ENCODE results near the gene C5.
"Not testable (repeated sequence)": the region's sequence is repeated elsewhere in the genome, so short reads cannot be mapped to it uniquely, and the experiment has no call there.

The C5 gene

DNA sequence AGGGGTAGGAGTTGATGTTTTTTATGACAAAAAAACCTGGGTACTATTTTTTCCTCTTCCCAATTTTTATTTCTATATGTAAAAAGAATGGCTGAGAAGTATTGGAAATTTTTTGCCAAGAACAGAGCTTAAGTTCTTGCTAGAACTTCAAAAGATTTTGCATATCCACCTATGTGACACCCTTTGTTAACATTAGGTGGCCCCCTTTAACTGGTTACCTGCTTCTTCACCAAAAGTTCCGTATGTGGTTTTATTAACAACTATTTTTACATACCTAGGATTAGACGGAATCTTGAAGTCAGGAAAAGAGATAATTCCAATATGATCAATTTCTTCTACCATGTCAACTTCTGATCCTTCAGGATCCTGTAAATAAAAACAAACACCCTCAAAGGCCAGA lies 15.5 kb downstream of the C5 start:
- H3K79me1 ChIP-seq (ENCODE audit: low read length), result no peaks in the 10 kb centered on the region
- H3K14ac ChIP-seq (ENCODE audit: low read length), result no peak overlapping the region
- peaks cover 2% of the 10 kb centered on the region for H3K9me3 ChIP-seq (ENCODE audit: insufficient read depth, low read depth, low read length)
- H3K18ac ChIP-seq (ENCODE audit: low read length), result no peak overlapping the region
- no peaks in the 10 kb centered on the region for H3K27me3 ChIP-seq (ENCODE audit: insufficient read depth, low read length)
- no peak overlapping the region for H3K4ac ChIP-seq (ENCODE audit: low read depth, low read length)
- H4K8ac ChIP-seq (ENCODE audit: low read depth, low read length), result no peak overlapping the region
- no peak overlapping the region for H4K12ac ChIP-seq (ENCODE audit: low read depth, low read length)
- H3K36me3 ChIP-seq (ENCODE audit: control insufficient read depth in 1 of 2, insufficient read depth in 2 of 2, low read length in 2 of 2), result no peaks in the 10 kb centered on the region
- H3K4me2 ChIP-seq (ENCODE audit: low read length), result no peak overlapping the region
- H4K91ac ChIP-seq (ENCODE audit: low read depth, low read length), result no peak overlapping the region
- H3K23ac ChIP-seq (ENCODE audit: low read length), result no peak overlapping the region
- no peak overlapping the region for H2BK5ac ChIP-seq (ENCODE audit: low read depth, low read length, poor library complexity)
- H3K9ac ChIP-seq (ENCODE audit: low read length), result no peak overlapping the region
- no CpG with 5 or more reads among the region's 2 CpGs for WGBS (ENCODE audit: extremely low coverage, insufficient coverage, insufficient read length)
- no peak overlapping the region for H3K27ac ChIP-seq (ENCODE audit: low read depth, low read length)
- no peak overlapping the region for H2AK5ac ChIP-seq (ENCODE audit: low read length)
- H3K4me1 ChIP-seq (ENCODE audit: control insufficient read depth in 1 of 2, insufficient read depth in 2 of 2, low read length in 2 of 2), result no peaks in the 10 kb centered on the region
- H3K4me3 ChIP-seq (ENCODE audit: low read depth, low read length), result no peak overlapping the region
- no peak overlapping the region for H2BK120ac ChIP-seq (ENCODE audit: insufficient read depth, low read length, poor library complexity)
- no peaks in the 10 kb centered on the region for H3K79me2 ChIP-seq (ENCODE audit: control insufficient read depth, insufficient read depth, low read length, poor library complexity)
- no peak overlapping the region for H2AFZ ChIP-seq (ENCODE audit: insufficient read depth, low read length, poor library complexity)
- no peak overlapping the region for H2BK12ac ChIP-seq (ENCODE audit: low read length)
- DNase-seq, result no peak

DNA sequence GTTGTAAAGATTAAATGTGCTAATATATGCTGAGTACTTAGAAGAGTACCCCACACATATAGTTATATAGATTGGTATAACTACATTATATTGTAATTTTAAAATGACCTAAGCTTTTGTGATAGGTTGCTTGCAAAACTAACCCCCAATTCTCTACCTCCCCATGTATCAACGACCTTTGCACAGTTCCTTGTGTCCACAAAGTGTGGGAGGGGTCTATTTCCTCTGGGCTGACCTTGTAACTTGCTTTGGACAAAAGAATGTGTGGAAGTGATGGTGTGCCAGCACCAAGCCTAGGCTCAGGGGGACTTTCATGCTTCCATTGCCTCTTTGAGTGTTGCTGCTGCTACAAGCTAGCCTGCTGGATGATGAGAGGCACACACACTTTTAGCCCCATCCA lies 20.6 kb downstream of the C5 start:
- WGBS (ENCODE audit: extremely low coverage, insufficient coverage, insufficient read length), result no CpG with 5 or more reads among the region's 1 CpG
- Histone ChIP-seq H4K8ac (ENCODE audit: low read depth, low read length) (no peak overlapping the region), H3K14ac (ENCODE audit: low read length) (no peak overlapping the region), H3K27me3 (ENCODE audit: insufficient read depth, low read length) (no peaks in the 10 kb centered on the region), H3K18ac (ENCODE audit: low read length) (no peak overlapping the region), H3K79me1 (ENCODE audit: low read length) (no peaks in the 10 kb centered on the region), H2AFZ (ENCODE audit: insufficient read depth, low read length, poor library complexity) (no peak overlapping the region), H2AK5ac (ENCODE audit: low read length) (no peak overlapping the region), H3K4me2 (ENCODE audit: low read length) (no peak overlapping the region), H4K12ac (ENCODE audit: low read depth, low read length) (no peak overlapping the region), H3K9me3 (ENCODE audit: insufficient read depth, low read depth, low read length) (peaks cover 2% of the 10 kb centered on the region), H3K27ac (ENCODE audit: low read depth, low read length) (no peak overlapping the region), H2BK5ac (ENCODE audit: low read depth, low read length, poor library complexity) (no peak overlapping the region), H3K36me3 (ENCODE audit: control insufficient read depth in 1 of 2, insufficient read depth in 2 of 2, low read length in 2 of 2) (no peaks in the 10 kb centered on the region), H4K91ac (ENCODE audit: low read depth, low read length) (no peak overlapping the region), H3K79me2 (ENCODE audit: control insufficient read depth, insufficient read depth, low read length, poor library complexity) (no peaks in the 10 kb centered on the region), H3K4ac (ENCODE audit: low read depth, low read length) (no peak overlapping the region), H3K4me1 (ENCODE audit: control insufficient read depth in 1 of 2, insufficient read depth in 2 of 2, low read length in 2 of 2) (peaks cover 0 to 3% of the 10 kb centered on the region in 2 experiments), H3K9ac (ENCODE audit: low read length) (no peak overlapping the region), H2BK120ac (ENCODE audit: insufficient read depth, low read length, poor library complexity) (no peak overlapping the region), H2BK12ac (ENCODE audit: low read length) (no peak overlapping the region), H3K4me3 (ENCODE audit: low read depth, low read length) (no peak overlapping the region), H3K23ac (ENCODE audit: low read length) (no peak overlapping the region)
- no peak for DNase-seq

DNA sequence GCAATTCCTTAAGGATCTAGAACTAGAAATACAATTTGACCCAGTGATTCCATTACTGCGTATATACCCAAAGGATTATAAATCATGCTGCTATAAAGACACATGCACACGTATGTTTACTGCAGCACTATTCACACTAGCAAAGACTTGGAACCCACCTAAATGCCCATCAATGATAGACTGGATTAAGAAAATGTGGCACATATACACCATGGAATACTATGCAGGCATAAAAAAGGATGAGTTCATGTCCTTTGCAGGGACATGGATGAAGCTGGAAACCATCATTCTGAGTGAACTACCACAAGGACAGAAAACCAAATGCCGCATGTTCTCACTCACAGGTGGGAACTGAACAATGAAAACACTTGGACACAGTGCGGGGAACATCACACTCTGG lies 21.8 kb downstream of the C5 start:
- not testable (repeated sequence) for H3K36me3 ChIP-seq (ENCODE audit: control insufficient read depth in 1 of 2, insufficient read depth in 2 of 2, low read length in 2 of 2); H3K9me3 ChIP-seq (ENCODE audit: insufficient read depth, low read depth, low read length); H3K27me3 ChIP-seq (ENCODE audit: insufficient read depth, low read length); H3K79me2 ChIP-seq (ENCODE audit: control insufficient read depth, insufficient read depth, low read length, poor library complexity); H2BK120ac ChIP-seq (ENCODE audit: insufficient read depth, low read length, poor library complexity); H3K27ac ChIP-seq (ENCODE audit: low read depth, low read length); H2AFZ ChIP-seq (ENCODE audit: insufficient read depth, low read length, poor library complexity); H3K23ac ChIP-seq (ENCODE audit: low read length); H2BK5ac ChIP-seq (ENCODE audit: low read depth, low read length, poor library complexity); H3K4me2 ChIP-seq (ENCODE audit: low read length); H4K8ac ChIP-seq (ENCODE audit: low read depth, low read length); H3K4me1 ChIP-seq (ENCODE audit: control insufficient read depth in 1 of 2, insufficient read depth in 2 of 2, low read length in 2 of 2); H3K14ac ChIP-seq (ENCODE audit: low read length); DNase-seq; H3K4me3 ChIP-seq (ENCODE audit: low read depth, low read length); H3K4ac ChIP-seq (ENCODE audit: low read depth, low read length); H3K79me1 ChIP-seq (ENCODE audit: low read length); H4K12ac ChIP-seq (ENCODE audit: low read depth, low read length); H4K91ac ChIP-seq (ENCODE audit: low read depth, low read length); H2AK5ac ChIP-seq (ENCODE audit: low read length); H3K18ac ChIP-seq (ENCODE audit: low read length); H2BK12ac ChIP-seq (ENCODE audit: low read length); H3K9ac ChIP-seq (ENCODE audit: low read length)
- no CpG with 5 or more reads among the region's 4 CpGs for WGBS (ENCODE audit: extremely low coverage, insufficient coverage, insufficient read length)

DNA sequence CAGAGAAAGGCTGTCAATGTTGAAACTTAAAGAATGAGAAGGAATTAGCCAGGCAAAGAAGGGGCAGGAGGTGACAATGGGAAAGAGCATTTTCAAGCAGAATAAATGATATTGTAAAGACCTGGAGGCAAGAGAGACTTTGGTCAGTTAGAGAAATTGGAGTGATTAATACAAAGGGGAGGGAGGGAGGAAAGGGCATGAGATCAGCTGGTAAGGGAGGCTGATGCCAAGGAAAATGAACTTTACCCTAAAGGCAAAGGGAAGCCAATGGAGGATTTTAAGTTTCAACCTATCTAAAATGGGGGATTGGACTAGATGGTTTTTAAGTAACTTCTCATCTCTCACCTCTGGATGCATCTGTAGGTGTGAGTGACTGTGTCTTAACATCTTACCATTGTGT lies 23.3 kb downstream of the C5 start:
- Histone ChIP-seq H4K8ac (ENCODE audit: low read depth, low read length) (no peak overlapping the region), H2BK12ac (ENCODE audit: low read length) (no peak overlapping the region)
- no peak for DNase-seq

More for the DNA sequence above, 23.3 kb downstream of the C5 start:
- Histone ChIP-seq H3K23ac (ENCODE audit: low read length) (no peak overlapping the region), H3K4me1 (ENCODE audit: control insufficient read depth in 1 of 2, insufficient read depth in 2 of 2, low read length in 2 of 2) (peaks cover 0 to 3% of the 10 kb centered on the region in 2 experiments), H3K27me3 (ENCODE audit: insufficient read depth, low read length) (no peaks in the 10 kb centered on the region), H3K18ac (ENCODE audit: low read length) (no peak overlapping the region), H3K4ac (ENCODE audit: low read depth, low read length) (no peak overlapping the region), H3K27ac (ENCODE audit: low read depth, low read length) (peak overlapping the region; percentile 73), H4K91ac (ENCODE audit: low read depth, low read length) (no peak overlapping the region), H3K14ac (ENCODE audit: low read length) (no peak overlapping the region), H2BK120ac (ENCODE audit: insufficient read depth, low read length, poor library complexity) (no peak overlapping the region), H3K36me3 (ENCODE audit: control insufficient read depth in 1 of 2, insufficient read depth in 2 of 2, low read length in 2 of 2) (no peaks in the 10 kb centered on the region), H3K4me2 (ENCODE audit: low read length) (no peak overlapping the region), H2BK5ac (ENCODE audit: low read depth, low read length, poor library complexity) (no peak overlapping the region), H2AK5ac (ENCODE audit: low read length) (no peak overlapping the region), H3K79me2 (ENCODE audit: control insufficient read depth, insufficient read depth, low read length, poor library complexity) (no peaks in the 10 kb centered on the region), H3K79me1 (ENCODE audit: low read length) (no peaks in the 10 kb centered on the region), H3K9me3 (ENCODE audit: insufficient read depth, low read depth, low read length) (peaks cover 2% of the 10 kb centered on the region), H3K4me3 (ENCODE audit: low read depth, low read length) (no peak overlapping the region), H4K12ac (ENCODE audit: low read depth, low read length) (no peak overlapping the region), H3K9ac (ENCODE audit: low read length) (no peak overlapping the region), H2AFZ (ENCODE audit: insufficient read depth, low read length, poor library complexity) (no peak overlapping the region)

All from trophoblast cell (in vitro differentiated cells and primary cell).